Measurements from ENCODE around the gene SSR2.

SSR2 gene

DNA sequence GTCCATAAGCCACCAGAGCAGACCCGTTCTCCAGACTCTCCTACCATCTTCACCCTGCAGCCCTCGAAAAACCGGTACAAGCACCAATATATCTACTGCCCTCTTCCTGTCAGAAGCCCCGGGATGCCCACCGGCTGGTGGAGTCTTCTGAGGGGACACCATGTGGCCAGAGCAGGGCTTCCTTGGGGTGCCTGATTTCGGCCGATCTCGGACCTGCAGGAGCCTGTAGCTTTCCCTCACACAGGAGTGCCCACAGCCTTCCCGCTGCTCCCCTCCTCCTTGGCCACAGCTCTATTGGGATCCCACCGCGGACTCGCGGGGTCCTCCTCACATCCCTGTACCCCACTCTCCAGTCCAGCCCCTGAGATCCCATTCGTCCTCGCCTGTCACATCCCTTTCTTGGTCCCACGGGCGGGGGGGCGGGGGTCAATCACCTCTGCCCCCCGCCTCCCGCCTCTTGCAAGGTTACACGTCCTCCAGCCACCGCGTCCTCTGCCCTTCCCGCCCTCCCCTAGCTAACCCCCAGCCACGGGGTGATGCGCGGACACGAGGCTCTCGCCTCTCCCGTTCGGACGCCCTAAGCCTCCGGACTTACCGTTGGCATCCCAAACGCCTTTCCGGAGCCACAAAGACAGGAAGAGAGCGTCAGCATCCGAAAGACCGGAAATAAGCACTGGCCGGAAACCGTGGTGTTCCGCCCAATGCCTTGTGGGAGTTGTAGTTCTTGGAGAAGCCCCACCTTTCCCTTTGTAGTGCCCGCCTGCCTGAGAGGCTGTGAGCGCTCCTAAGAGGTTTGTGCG, at the start of gene SSR2:
SSR2 (minus strand) TSS at position 659 of the 800 bp plus-strand sequence. CDS start 784 bp downstream, outside the sequence.
- peak; percentile 94 for DNase-seq (ENCODE audit: low read depth)
- TF ChIP-seq CTCF (conservative IDR thresholded peaks at IDR 0.05; ENCODE audit: low read depth, low read length): no peak
- peak within 1 kb of the TSS; percentile 83 for H3K4me3 ChIP-seq (ENCODE audit: low read depth, low read length)

DNA sequence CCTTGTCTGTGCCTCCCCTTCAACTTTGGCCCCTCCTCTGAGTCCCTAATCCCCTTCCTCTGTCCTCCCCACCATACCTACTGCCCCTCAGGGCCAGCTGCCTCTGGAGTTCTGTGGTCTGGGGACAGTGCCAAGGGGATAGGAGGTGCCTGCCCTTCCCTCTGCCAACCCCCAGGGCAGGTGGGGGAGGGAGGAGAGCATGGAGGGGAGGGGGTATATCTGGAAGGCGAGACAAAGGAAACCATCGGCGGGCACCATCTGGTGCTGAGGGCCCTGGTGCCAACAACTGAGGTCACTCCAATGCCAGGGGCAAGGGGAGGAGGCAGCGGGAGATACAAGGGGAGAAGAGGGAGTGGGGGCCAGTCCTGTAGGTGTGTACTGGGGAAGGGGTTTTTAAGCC, 49.8 kb upstream of the SSR2 start:
- no peak overlapping the region for H3K4me3 ChIP-seq (ENCODE audit: low read depth, low read length)

GRCh38 chr1:156069490-156070455, 49.0 kb upstream of the SSR2 start:
- DNase-seq (ENCODE audit: low read depth): no peak
- no peak for TF ChIP-seq CTCF (conservative IDR thresholded peaks at IDR 0.05; ENCODE audit: low read depth, low read length)

More for the DNA sequence above, 49.8 kb upstream of the SSR2 start:
- no peak for TF ChIP-seq CTCF (conservative IDR thresholded peaks at IDR 0.05; ENCODE audit: low read depth, low read length)
- no peak for DNase-seq (ENCODE audit: low read depth)

GRCh38 chr1:156067262-156067661, 46.5 kb upstream of the SSR2 start:
- DNase-seq (ENCODE audit: low read depth): no peak
- no peak for TF ChIP-seq CTCF (conservative IDR thresholded peaks at IDR 0.05; ENCODE audit: low read depth, low read length)
- H3K4me3 ChIP-seq (ENCODE audit: low read depth, low read length): no peak overlapping the region

More at GRCh38 chr1:156069490-156070455, 49.0 kb upstream of the SSR2 start:
- no peak overlapping the region for H3K4me3 ChIP-seq (ENCODE audit: low read depth, low read length)

- no peak for TF ChIP-seq CTCF (conservative IDR thresholded peaks at IDR 0.05; ENCODE audit: low read depth, low read length)
- H3K4me3 ChIP-seq (ENCODE audit: low read depth, low read length): no peak overlapping the region
- DNase-seq (ENCODE audit: low read depth): no peak
Observed at GRCh38 chr1:156065871-156066270, 45.1 kb upstream of the SSR2 start.

DNA sequence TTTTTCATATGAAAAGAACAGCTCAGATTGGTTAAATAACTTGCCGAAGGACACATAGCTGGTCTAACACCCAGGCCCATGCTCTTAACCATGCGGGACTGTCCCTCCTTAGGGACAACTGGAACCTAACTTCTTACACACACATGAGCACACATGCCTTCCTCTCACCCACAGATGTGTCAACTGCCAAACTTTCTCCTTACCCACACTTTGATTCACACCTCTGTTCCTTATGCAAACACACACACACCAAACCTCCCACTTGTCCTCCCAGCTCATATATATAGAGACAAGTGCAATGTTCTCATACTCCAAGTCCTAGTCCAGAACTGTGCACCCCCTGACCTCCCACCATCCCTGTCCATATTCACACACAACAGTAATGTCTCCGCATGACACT, 44.5 kb upstream of the SSR2 start:
- no peak overlapping the region for H3K4me3 ChIP-seq (ENCODE audit: low read depth, low read length)
- no peak for DNase-seq (ENCODE audit: low read depth)
- TF ChIP-seq CTCF (conservative IDR thresholded peaks at IDR 0.05; ENCODE audit: low read depth, low read length): no peak

All from choroid plexus epithelial cell (primary cell).